22Rv1 (cell line): ENCODE data around the gene RALGAPA1.

Source experiments
- CTCF ChIP-seq: fragments of 450-650 bp; IDR thresholded peaks from 2 replicates; pipeline ENCODE4 v1.5.1; 2017; ENCODE audit warnings: mild to moderate bottlenecking
- ZFX ChIP-seq: fragments of 450-650 bp; IDR thresholded peaks from 2 replicates; pipeline ENCODE4 v1.6.1; 2017; ENCODE audit warnings: antibody characterized with exemption, borderline replicate concordance

- TF ChIP-seq CTCF (no peak), ZFX (no peak)
Measured at GRCh38 chr14:35750202-35750904, 58.7 kb downstream of the RALGAPA1 start.
